ENCODE results near the gene CFAP45.

Gene CFAP45

DNA sequence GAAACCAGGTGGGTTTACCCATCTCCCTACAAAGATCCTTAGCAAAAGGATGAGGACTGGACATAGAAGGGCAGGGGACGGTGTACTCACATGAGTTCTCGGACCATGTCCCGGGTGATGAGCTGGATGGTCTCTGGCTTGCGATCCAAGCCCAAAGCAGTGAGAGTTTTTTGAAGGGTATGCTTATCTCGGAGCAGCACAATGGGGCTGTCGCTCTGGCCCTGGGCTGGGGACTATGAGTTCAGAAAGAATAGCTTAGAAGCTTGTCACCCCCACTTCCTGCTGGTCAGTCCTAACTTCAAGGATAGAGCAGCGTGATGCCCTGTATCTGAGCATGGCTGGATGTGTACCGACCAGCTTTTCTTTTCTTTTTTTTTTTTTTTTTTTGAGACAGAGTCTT lies 9.6 kb downstream of the CFAP45 start:
- H3K4me3 ChIP-seq (ENCODE audit: low read depth, low read length), result no peak overlapping the region
- TF ChIP-seq, protein P1, sequence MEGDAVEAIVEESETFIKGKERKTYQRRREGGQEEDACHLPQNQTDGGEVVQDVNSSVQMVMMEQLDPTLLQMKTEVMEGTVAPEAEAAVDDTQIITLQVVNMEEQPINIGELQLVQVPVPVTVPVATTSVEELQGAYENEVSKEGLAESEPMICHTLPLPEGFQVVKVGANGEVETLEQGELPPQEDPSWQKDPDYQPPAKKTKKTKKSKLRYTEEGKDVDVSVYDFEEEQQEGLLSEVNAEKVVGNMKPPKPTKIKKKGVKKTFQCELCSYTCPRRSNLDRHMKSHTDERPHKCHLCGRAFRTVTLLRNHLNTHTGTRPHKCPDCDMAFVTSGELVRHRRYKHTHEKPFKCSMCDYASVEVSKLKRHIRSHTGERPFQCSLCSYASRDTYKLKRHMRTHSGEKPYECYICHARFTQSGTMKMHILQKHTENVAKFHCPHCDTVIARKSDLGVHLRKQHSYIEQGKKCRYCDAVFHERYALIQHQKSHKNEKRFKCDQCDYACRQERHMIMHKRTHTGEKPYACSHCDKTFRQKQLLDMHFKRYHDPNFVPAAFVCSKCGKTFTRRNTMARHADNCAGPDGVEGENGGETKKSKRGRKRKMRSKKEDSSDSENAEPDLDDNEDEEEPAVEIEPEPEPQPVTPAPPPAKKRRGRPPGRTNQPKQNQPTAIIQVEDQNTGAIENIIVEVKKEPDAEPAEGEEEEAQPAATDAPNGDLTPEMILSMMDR (IDR thresholded peaks at IDR 0.05; ENCODE audit: borderline replicate concordance, insufficient read depth, low read depth, low read length), result no peak

DNA sequence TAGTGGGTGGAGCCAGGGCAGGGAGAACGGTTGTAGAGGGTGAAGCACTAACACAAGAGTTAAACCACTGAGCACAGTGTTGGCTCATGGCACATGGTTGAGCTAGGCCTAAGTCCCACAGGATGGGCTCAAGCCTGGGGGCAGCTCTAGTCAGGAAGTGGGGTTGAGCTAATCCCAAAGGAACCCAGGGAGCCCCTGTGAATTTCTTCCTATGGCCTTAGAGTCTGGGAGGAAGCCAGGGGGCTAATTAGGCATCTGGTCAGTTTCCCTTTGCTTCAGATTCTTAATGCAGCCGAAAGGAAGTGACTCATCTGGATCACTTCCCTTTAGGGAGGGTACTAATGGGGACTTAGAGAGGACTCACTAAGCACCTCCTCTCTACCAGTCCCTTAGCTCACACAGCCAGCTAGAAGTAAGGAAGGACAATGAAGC lies 10.1 kb downstream of the CFAP45 start:
- H3K4me3 ChIP-seq (ENCODE audit: low read depth, low read length), result no peak overlapping the region
- TF ChIP-seq, protein P1 (IDR thresholded peaks at IDR 0.05; ENCODE audit: borderline replicate concordance, insufficient read depth, low read depth, low read length), result no peak

DNA sequence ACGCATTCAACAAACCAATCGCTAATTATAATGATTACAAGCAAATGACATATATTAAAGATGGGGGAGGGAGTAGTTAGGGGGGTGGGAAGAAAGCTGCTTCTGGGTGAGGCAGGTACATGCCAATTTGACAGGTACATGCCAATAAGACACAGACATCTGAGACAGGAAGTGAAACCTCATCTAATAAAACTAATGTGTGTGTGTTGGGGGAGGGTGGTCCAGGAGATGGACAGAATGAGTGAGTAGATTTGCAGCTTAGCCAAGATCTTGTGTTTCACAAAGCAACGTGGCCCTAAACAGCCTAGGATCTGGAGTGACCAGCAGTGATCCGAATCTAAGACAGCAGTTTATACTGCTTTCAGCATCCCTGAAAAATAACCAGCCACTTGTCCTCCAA lies 10.8 kb downstream of the CFAP45 start:
- TF ChIP-seq, protein P1 (IDR thresholded peaks at IDR 0.05; ENCODE audit: borderline replicate concordance, insufficient read depth, low read depth, low read length), result no peak
- no peak overlapping the region for H3K4me3 ChIP-seq (ENCODE audit: low read depth, low read length)

DNA sequence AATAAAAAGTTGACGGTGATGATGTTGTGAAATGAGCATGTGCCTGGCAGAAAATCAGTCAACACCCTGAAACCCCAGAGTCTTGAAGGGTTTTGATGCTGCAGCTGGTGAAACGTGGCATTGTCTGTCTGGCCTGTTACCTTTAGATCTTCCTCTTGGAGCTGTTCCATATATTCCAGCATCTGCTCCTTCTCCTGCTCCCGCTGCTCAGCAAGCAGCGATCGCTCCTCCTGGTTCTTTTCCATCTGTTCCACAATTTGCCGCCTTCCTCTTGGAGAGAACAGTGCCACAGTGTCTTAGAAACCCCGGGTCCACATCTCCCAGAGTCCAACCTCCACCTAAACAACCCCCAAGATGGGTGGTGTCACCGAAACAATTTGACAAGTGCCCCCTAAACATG lies 15.7 kb downstream of the CFAP45 start:
- TF ChIP-seq, protein P1 (IDR thresholded peaks at IDR 0.05; ENCODE audit: borderline replicate concordance, insufficient read depth, low read depth, low read length), result no peak
- H3K4me3 ChIP-seq (ENCODE audit: low read depth, low read length), result no peak overlapping the region

DNA sequence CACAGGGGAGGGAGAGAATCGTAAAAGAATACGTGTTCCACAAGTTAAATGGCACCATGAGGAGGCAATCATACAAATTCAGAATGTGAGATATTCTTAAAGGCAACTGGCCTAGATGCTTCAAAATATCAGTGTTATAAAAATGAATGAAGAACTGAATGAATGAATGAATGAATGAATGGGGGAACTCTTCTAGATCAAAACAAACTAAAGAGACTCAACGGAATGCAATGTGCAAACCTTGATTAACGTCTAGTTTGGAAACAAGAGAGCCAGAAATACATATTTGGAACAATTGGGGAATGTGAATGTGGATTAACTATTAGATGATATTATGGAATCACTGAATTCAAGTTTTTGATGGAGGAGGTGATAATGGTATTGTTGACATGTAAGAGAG lies 16.8 kb downstream of the CFAP45 start:
- TF ChIP-seq, protein P1 (IDR thresholded peaks at IDR 0.05; ENCODE audit: borderline replicate concordance, insufficient read depth, low read depth, low read length), result no peak
- H3K4me3 ChIP-seq (ENCODE audit: low read depth, low read length), result no peak overlapping the region

DNA sequence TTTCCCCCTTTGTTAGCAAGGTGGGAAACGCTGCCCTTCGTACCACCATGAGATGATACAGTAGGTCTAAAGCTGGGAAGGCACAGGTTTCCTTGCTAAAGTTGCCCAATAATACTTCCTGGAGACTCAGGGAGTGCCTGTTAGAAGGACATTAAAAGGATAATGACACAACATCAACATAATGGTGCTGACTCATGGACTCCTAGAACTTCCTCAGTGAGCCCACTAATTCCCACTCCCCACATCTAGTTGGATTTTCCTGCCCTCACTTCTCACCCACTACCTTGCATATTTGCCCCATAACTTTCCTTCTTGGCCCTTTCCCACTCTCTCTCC lies 17.5 kb downstream of the CFAP45 start:
- TF ChIP-seq, protein P1 (IDR thresholded peaks at IDR 0.05; ENCODE audit: borderline replicate concordance, insufficient read depth, low read depth, low read length), result no peak
- no peak overlapping the region for H3K4me3 ChIP-seq (ENCODE audit: low read depth, low read length)

DNA sequence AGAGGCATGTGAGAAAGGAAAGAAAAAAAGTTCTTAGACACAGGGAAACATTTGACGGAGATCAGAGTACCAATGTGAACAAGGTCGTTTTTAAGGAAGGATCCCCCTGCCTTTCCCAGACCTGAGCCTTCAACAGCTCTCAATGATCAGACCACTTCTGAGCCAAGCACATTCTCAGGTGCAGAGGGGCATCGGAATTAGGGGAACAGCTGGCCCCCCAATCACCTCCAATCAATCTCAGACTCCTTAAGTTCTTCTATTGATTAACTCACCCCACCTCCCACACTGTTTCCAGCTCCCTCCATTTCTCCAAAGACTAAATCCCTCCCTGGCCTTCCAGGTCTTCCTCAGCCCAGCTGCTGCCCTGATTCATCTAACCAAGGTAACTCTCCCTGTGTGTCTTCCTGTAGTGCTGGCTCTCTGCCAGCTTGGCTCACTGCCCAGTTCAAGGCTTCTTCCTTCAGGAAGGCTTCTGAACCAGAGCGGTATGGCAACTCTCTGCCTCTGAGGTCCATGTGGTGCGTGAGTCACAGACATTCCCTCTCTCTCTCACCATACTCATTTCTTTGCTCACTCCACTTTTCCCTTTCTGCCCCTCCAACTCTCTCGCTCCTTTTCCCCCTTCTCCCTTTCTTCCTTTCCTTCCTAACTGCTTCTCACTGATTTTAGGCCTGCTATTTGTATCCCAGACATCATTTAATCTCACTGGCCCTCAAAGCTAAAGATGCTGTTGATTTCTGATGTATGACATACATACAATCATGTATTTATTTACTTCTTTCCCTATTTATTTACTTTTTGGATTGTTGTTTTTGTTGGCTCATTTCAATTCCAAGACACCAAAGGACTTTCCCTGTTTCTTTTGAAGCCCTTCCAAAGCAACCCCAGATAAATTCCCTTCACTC lies 18.1 kb downstream of the CFAP45 start:
- TF ChIP-seq, protein P1 (IDR thresholded peaks at IDR 0.05; ENCODE audit: borderline replicate concordance, insufficient read depth, low read depth, low read length), result no peak
- no peak overlapping the region for H3K4me3 ChIP-seq (ENCODE audit: low read depth, low read length)

Data from GM12875 (cell line).